Measurements from ENCODE around the gene JOSD2. TPM values are rescaled to one million over a fixed set of nuclear protein-coding genes. Genes with fewer than 3 reads are reported as not detected.

Gene JOSD2
- total and polyA plus RNA-seq, 2 of the 4 experiments (the other 2 are of a cell fraction) = 12.2 to 54.1 TPM

GRCh38 chr19:50457300-50457699 is 53.7 kb downstream of the JOSD2 start:
- Histone ChIP-seq H3K4me1 (ENCODE audit: control insufficient read depth, insufficient read depth, low read length) (no peaks in the 10 kb centered on the region), H3K36me3 (ENCODE audit: control insufficient read depth, insufficient read depth, low read length) (no peaks in the 10 kb centered on the region), H3K4me3 (ENCODE audit: insufficient read depth, low read depth, low read length) (no peak overlapping the region), H4K91ac (ENCODE audit: insufficient read depth, low read depth, low read length) (no peak overlapping the region), H4K5ac (ENCODE audit: low read depth, low read length) (no peak overlapping the region), H3K14ac (replicated peaks; ENCODE audit: low read depth, low read length) (no peak overlapping the region), H2BK20ac (ENCODE audit: low read depth, low read length) (no peak overlapping the region), H2BK15ac (ENCODE audit: low read depth, low read length) (no peak overlapping the region), H2BK120ac (ENCODE audit: low read depth, low read length) (no peak overlapping the region), H3K18ac (ENCODE audit: low read depth, low read length) (no peak overlapping the region), H3K27me3 (ENCODE audit: control insufficient read depth, insufficient read depth, low read length) (peaks cover 14% of the 10 kb centered on the region; the same call in 1 of the 2 replicates), H3K4me2 (ENCODE audit: low read depth, low read length) (no peak overlapping the region), H2BK5ac (ENCODE audit: low read depth, low read length, poor library complexity, severe bottlenecking) (no peak overlapping the region), H3K9me1 (ENCODE audit: insufficient read depth, low read length) (no peaks in the 10 kb centered on the region), H4K20me1 (ENCODE audit: insufficient read depth, low read length) (no peaks in the 10 kb centered on the region), H2AK9ac (replicated peaks; ENCODE audit: low read depth, low read length, poor library complexity) (no peak overlapping the region), H3K4ac (ENCODE audit: low read depth, low read length) (no peak overlapping the region), H2AFZ (replicated peaks; ENCODE audit: low read length, poor library complexity) (no peak overlapping the region), H3K79me1 (ENCODE audit: low read depth in 1 of 2, low read length in 2 of 2) (no peaks in the 10 kb centered on the region), H3K23ac (ENCODE audit: low read depth, low read length) (no peak overlapping the region), H2AK5ac (ENCODE audit: low read depth, low read length) (no peak overlapping the region), H3K9ac (ENCODE audit: low read depth, low read length) (no peak overlapping the region), H4K8ac (ENCODE audit: low read depth in 2 of 2, low read length in 2 of 2) (no peak overlapping the region), H3K27ac (ENCODE audit: insufficient read depth, low read length) (no peak overlapping the region), H3K9me3 (ENCODE audit: control insufficient read depth, insufficient read depth, low read length) (no peaks in the 10 kb centered on the region), H3K56ac (ENCODE audit: extremely low read depth, insufficient read depth, low read length) (no peak overlapping the region)
- DNase-seq (no peak), ATAC-seq (ENCODE audit: low read depth) (no peak)
- WGBS, 2 experiments (ENCODE audit: extremely low coverage in 2 of 2, insufficient read length in 1 of 2) = 80% methylated on average over 1 of the region's 5 CpGs; no CpG with 5 or more reads in 1 of the 2 experiments
- TF ChIP-seq SMC3 (IDR thresholded peaks at IDR 0.05; ENCODE audit: low read depth, low read length) (no peak), USF2 (IDR thresholded peaks at IDR 0.05; ENCODE audit: low read depth, low read length) (no peak), POLR2A (IDR thresholded peaks at IDR 0.05; ENCODE audit: low read depth, low read length) (no peak), RCOR1 (IDR thresholded peaks at IDR 0.05; ENCODE audit: insufficient replicate concordance, low read length) (no peak), CEBPB (IDR thresholded peaks at IDR 0.05; ENCODE audit: low read depth, low read length) (no peak), BHLHE40 (IDR thresholded peaks at IDR 0.05; ENCODE audit: low read depth, low read length) (no peak)
- dilution Hi-C loops (cut with HindIII; ENCODE audit: low sequenced_read_pairs, unreplicated experiment) = no loop called here
- intact Hi-C loops (cut with micrococcal nuclease) = no loop called here
- no TSS peak for BruUV-seq (replicated peaks)
- in situ Hi-C loops (cut with MboI; ENCODE audit: low sequenced_read_pairs) = no loop called here
- ChIA-PET POLR2A (ENCODE audit: unreplicated experiment) (no interaction called here), CTCF (no interaction called here)

Other genes with a start within 250 kb of the JOSD2 start
- not detected in 2 replicates for gene KCNC3, start 181.8 kb downstream of the JOSD2 start, total RNA-seq (2012; rRNA removed)
- gene KCNC3, start 181.8 kb downstream of the JOSD2 start, polyA plus RNA-seq (2012; rRNA removed) = 0.07 and 0.13 TPM in 2 replicates
- not detected in 2 replicates for gene NAPSA, start 145.6 kb downstream of the JOSD2 start, total RNA-seq (2012; rRNA removed)
- 0.24 and 0.39 TPM in 2 replicates for gene NAPSA, start 145.6 kb downstream of the JOSD2 start, polyA plus RNA-seq (2012; rRNA removed)
- gene NR1H2, start 134.7 kb downstream of the JOSD2 start, total RNA-seq (2012; rRNA removed) = 34.7 and 37.8 TPM in 2 replicates
- 48.4 and 51.5 TPM in 2 replicates for gene NR1H2, start 134.7 kb downstream of the JOSD2 start, polyA plus RNA-seq (2012; rRNA removed)
- gene POLD1, start 126.8 kb downstream of the JOSD2 start, total RNA-seq (2012; rRNA removed) = 13.1 and 13.8 TPM in 2 replicates
- 28.9 and 40.2 TPM in 2 replicates for gene POLD1, start 126.8 kb downstream of the JOSD2 start, polyA plus RNA-seq (2012; rRNA removed)
- gene SPIB, start 92.3 kb downstream of the JOSD2 start, total RNA-seq (2012; rRNA removed) = not detected in 2 replicates
- gene SPIB, start 92.3 kb downstream of the JOSD2 start, polyA plus RNA-seq (2012; rRNA removed) = not detected in 2 replicates
- gene MYBPC2, start 78.3 kb downstream of the JOSD2 start, total RNA-seq (2012; rRNA removed) = not detected in 2 replicates
- gene MYBPC2, start 78.3 kb downstream of the JOSD2 start, polyA plus RNA-seq (2012; rRNA removed) = not detected in 2 replicates
- 11.3 and 12.2 TPM in 2 replicates for gene EMC10, start 34.7 kb downstream of the JOSD2 start, total RNA-seq (2012; rRNA removed)
- gene EMC10, start 34.7 kb downstream of the JOSD2 start, polyA plus RNA-seq (2012; rRNA removed) = 90.9 and 103 TPM in 2 replicates
- gene GARIN5A, start 34.3 kb downstream of the JOSD2 start, total RNA-seq (2012; rRNA removed) = 0.28 TPM in 1 of 2 replicates, not detected in the other
- gene GARIN5A, start 34.3 kb downstream of the JOSD2 start, polyA plus RNA-seq (2012; rRNA removed) = 0.49 and 0.53 TPM in 2 replicates
- not detected in 2 replicates for gene ASPDH, start 2.7 kb upstream of the JOSD2 start, total RNA-seq (2012; rRNA removed)
- not detected in 2 replicates for gene ASPDH, start 2.7 kb upstream of the JOSD2 start, polyA plus RNA-seq (2012; rRNA removed)
- gene LRRC4B, start 57.2 kb upstream of the JOSD2 start, total RNA-seq (2012; rRNA removed) = not detected in 2 replicates
- 0.03 TPM in 2 replicates for gene LRRC4B, start 57.2 kb upstream of the JOSD2 start, polyA plus RNA-seq (2012; rRNA removed)
- not detected in 2 replicates for gene SYT3, start 128.7 kb upstream of the JOSD2 start, total RNA-seq (2012; rRNA removed)
- 0.05 TPM in 1 of 2 replicates, not detected in the other for gene SYT3, start 128.7 kb upstream of the JOSD2 start, polyA plus RNA-seq (2012; rRNA removed)
- not detected in 2 replicates for gene C19orf81, start 138.3 kb upstream of the JOSD2 start, total RNA-seq (2012; rRNA removed)
- 0.31 and 1.1 TPM in 2 replicates for gene C19orf81, start 138.3 kb upstream of the JOSD2 start, polyA plus RNA-seq (2012; rRNA removed)
- gene SHANK1, start 208.6 kb upstream of the JOSD2 start, total RNA-seq (2012; rRNA removed) = 4.7 and 6.1 TPM in 2 replicates
- 6.7 and 7.6 TPM in 2 replicates for gene SHANK1, start 208.6 kb upstream of the JOSD2 start, polyA plus RNA-seq (2012; rRNA removed)
- 17.0 and 19.2 TPM in 2 replicates for gene CLEC11A, start 212.2 kb upstream of the JOSD2 start, total RNA-seq (2012; rRNA removed)
- gene CLEC11A, start 212.2 kb upstream of the JOSD2 start, polyA plus RNA-seq (2012; rRNA removed) = 152 and 223 TPM in 2 replicates

Data from IMR-90 (cell line).